Thyroid gland (tissue), 4 donors: Measurements from ENCODE around the gene AKAP7.

Experiments
- POLR2A ChIP-seq, 2 donors: fragments of 450-650 bp; IDR thresholded peaks; one replicate each; pipeline ENCODE4 v1.6.1; 2017; ENCODE audit warnings: antibody characterized with exemption in 2 of 2, mild to moderate bottlenecking in 2 of 2, moderate library complexity in 1 of 2
- TF ChIP-seq, protein P1 (sequence below), 6 experiments: fragments of 200-600 bp in 3 of 6; fragments of 450-650 bp in 3 of 6; sonication (generic) in 3 of 6; IDR thresholded peaks; one replicate each; pipeline ENCODE4 v1.5.1; 2016 to 2019; ENCODE audit warnings: antibody characterized with exemption in 6 of 6, mild to moderate bottlenecking in 2 of 6, inconsistent platforms in 1 of 6, moderate library complexity in 1 of 6

DNA sequence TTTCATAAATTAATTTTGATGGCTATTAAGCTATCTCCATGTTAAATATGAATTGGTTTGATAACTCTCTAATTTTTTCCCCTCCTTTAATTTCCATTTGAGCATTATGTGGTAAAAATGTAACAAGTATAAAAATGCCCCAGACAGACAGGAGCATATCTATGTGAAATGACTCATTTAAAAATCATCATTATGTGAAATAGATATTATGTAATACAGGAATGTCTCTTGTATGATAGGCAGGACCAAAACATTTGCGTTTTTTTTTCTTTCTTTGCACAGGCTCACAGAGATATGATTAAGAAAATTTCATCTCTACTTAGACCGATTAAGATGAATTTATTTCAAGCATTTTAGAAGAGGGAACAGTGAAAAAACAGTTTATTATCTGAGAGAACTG, 95.8 kb downstream of the AKAP7 start:
- TF ChIP-seq, protein P1, sequence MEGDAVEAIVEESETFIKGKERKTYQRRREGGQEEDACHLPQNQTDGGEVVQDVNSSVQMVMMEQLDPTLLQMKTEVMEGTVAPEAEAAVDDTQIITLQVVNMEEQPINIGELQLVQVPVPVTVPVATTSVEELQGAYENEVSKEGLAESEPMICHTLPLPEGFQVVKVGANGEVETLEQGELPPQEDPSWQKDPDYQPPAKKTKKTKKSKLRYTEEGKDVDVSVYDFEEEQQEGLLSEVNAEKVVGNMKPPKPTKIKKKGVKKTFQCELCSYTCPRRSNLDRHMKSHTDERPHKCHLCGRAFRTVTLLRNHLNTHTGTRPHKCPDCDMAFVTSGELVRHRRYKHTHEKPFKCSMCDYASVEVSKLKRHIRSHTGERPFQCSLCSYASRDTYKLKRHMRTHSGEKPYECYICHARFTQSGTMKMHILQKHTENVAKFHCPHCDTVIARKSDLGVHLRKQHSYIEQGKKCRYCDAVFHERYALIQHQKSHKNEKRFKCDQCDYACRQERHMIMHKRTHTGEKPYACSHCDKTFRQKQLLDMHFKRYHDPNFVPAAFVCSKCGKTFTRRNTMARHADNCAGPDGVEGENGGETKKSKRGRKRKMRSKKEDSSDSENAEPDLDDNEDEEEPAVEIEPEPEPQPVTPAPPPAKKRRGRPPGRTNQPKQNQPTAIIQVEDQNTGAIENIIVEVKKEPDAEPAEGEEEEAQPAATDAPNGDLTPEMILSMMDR (IDR thresholded peaks at IDR 0.05): no peak
- no peak for TF ChIP-seq POLR2A (IDR thresholded peaks at IDR 0.05)
